Measurements from ENCODE around the gene SUOX.
"Not testable (repeated sequence)": the region's sequence is repeated elsewhere in the genome, so short reads cannot be mapped to it uniquely, and the experiment has no call there.

The SUOX gene

DNA sequence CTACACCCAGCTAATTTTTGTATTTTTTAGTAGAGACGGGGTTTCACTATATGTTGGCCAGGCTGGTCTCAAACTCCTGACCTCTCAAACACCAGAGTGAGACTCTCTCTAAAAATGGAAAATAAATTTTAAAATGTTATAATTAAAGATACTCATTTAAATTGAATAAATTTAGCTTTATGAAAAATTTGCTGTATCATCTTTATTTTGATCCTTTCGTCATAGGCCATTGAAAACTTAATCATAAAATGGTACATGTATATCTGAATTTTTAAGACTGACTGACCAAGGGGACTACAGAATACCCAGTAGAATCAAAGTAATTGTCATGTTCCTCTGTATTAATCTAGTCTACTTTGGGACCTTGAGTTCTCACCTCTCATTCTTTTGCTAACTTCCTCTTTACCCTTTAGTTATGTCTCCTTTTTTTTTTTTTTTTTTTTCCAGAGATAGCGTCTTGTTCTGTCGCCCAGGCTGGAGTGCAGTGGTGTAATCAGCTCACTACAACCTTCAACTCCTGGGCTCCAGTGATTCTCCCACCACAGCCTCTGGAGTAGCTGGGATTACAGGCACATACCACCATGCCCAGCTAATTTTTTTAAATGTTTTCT is 13.7 kb upstream of the SUOX start:
- no peak for DNase-seq (ENCODE audit: low read depth)

DNA sequence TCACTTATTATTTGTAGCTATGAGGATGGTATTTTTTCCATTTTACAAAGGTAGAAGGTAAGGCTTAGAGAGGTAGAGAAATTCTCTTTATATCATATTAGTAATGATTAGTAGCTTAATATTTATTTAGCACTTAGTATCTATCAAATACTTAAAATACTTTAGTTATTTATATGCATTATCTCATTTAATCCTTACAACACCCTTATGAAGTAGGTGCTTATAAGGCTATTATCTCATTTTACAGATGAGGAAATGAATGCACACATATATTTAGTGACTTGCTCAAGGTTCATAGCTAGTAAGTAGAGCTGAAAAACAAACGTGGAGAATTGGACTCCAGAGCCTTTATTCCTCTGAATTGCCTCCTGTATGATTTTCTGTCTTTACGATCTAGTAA is 12.2 kb upstream of the SUOX start:
- no peak for DNase-seq (ENCODE audit: low read depth)

DNA sequence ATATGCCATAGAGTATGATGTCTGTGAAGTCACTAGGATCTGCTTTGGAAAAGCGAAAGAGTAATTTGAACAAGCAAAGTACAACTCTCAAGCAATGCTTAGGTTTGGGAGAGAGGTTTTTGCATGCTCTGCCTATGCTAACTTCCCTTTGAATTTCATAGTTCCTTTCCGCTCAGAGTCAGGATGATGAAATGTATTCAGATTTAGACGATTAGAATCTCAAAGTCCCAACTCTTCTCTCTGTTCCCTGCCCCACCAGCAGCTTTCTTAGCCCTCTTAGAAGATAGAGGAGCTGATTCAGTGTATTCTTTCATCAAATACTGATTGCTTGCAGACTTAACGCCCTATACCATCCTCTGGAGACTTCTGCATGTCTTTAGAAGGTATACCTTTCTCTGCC is 11.7 kb upstream of the SUOX start:
- DNase-seq (ENCODE audit: low read depth), result no peak

DNA sequence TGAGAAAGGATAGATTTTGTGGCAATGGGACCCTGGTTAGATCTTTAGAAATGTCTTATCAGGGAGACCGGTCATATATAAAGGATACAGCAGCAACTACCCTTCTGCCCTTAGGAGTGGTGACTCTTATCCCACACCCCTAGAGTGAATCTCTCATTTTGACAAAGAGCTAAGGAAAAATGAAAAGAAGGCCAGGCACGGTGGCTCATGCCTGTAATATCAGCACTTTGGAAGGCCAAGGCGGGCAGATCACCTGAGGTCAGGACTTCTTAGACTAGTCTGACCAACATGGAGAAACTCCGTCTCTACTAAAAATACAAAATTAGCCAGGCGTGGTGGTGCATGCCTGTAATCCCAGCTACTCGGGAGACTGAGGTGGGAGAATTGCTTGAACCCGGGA is 11.1 kb upstream of the SUOX start:
- not testable (repeated sequence) for DNase-seq (ENCODE audit: low read depth)

DNA sequence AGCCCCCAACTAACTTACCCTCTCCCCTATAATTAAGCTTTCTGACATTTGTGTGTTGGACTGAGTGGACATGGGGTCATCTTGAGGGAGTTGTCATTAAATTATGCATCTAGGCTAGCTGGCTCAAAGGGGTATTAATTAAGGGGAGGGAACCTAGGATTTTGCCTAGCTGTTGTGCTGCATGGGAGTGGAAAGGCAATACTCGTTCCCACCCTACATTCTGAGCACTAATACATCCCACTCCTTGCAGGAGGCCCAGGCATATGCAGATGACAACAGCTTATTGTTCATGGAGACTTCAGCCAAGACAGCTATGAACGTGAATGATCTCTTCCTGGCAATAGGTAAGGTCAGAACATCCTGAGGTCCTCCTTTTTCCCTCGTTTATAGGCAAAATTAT is 6.0 kb upstream of the SUOX start:
- DNase-seq (ENCODE audit: low read depth), result no peak

DNA sequence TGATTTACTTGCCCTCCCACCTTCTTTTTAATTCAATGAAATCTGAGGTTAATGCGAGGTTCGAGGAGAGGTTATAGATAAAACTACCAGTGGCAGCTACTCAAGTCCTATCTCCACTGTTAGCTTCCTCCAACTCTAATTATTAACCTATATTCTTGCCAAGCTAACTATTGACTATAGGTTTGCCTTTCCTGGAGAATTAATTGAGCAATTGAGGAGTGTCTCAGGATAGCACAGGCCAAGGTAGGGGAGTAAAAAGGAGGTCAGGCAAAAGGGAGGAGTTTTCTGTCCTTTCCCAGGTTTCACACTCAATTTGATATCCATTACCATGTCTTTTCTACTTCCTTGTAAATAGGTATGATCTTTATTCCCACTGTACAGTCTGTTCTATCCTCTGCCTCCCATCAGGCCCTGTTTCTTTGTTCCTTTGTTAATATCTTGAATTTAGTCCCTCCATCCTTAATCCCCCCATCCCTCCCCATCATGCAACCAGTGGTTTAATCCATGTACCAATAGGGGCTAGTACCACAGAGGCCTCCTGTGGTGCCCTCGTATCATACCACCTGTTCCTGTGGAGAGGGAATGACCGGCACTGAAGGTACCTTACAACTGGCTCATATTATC is 3.7 kb upstream of the SUOX start:
- DNase-seq (ENCODE audit: low read depth), result no peak

DNA sequence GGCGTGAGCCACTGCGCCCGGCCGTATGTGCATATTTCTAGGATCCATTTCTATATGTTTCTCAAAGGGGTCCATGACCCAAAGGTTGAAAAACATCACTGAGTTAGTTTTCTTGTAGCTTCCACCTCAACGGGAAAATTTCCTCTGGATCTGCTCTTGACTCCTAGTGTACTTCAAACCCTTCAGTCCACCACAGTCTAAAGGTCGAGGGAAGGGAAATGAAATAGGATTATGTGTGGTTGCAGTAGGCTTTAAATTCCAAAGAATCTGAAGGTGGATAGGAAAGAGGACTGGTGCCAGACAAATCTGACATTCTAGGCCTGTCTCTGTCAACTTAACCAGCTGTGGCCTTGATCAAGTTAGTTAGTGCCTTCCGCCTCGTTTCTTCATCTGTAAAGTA is 1.7 kb upstream of the SUOX start:
- no peak for DNase-seq (ENCODE audit: low read depth)

DNA sequence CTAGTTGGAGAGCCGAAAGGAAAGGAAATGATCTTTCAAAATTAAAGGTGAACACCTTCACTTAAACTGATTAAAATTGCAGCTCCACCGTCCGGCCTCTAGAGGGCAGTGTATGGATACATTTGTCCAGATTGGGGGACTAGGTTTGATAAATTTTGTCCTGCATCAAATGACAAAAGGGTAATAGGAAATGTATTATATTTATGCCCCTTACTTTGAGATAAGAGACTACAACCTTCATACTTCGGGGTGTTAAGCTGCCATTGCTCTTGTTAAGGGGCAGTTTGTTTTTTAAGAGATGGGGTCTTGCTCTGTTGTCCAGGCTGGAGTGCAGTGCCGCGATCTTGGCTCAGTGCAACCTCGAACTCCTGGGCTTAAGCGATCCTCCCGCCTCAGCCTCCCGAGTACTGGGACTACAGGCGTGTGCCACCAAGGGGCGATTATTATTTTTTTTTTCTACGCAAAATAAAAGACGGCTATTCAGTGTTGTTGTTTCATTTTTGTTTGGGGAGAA is 818 bp upstream of the SUOX start:
- peak; percentile 50 for DNase-seq (ENCODE audit: low read depth)

DNA sequence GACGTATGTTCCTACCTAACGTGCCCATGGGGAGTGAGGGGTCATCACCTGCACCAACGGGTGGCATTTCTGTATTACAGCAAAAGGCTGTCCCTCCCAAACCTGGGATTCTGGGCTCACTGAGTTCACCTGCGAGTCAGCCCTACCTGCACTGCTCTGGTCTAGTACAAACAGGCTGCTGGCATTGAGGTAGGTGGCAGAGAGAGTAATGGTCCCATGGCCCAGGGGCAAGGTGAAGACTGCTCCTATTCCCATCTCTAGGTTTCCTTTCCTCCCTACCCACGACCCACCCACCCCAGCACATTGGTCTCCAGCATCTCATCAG is 421 bp downstream of the SUOX start:
- DNase-seq (ENCODE audit: low read depth), result no peak

DNA sequence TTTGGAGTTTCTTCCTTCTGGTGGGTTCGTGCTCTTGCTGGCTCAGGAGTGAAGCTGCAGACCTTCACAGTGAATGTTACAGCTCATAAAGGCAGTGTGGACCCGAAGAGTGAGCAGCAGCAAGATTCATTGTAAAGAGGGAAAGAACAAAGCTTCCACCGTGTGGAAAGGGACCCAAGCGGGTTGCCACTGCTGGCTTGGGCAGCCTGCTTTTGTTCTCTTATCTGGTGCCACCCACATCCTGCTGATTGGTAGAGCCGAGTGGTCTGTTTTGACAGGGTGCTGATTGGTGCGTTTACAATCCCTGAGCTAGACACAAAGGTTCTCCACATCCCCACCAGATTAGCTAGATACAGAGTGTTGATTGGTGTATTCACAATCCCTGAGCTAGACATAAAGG is 2.4 kb downstream of the SUOX start:
- not testable (repeated sequence) for DNase-seq (ENCODE audit: low read depth)

DNA sequence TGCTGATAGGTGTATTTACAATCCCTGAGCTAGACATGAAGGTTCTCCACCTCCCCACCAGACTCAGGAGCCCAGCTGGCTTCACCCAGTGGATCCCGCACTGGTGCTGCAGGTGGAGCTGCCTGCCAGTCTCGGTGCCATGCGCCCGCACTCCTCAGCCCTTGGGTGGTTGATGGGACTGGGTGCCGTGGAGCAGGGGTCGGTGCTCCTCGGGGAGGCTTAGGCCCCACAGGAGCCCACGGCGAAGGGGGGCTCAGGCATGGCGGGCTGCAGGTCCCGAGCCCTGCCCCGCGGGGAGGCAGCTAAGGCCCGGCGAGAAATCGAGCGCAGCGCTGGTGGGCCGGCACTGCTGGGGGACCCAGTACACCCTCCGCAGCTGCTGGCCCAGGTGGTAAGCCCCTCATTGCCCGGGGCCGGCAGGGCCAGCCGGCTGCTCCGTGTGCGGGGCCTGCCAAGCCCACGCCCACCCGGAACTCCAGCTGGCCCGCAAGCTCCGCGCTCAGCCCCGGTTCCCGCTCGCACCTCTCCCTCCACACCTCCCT is 3.0 kb downstream of the SUOX start:
- DNase-seq (ENCODE audit: low read depth), result not testable (repeated sequence)

DNA sequence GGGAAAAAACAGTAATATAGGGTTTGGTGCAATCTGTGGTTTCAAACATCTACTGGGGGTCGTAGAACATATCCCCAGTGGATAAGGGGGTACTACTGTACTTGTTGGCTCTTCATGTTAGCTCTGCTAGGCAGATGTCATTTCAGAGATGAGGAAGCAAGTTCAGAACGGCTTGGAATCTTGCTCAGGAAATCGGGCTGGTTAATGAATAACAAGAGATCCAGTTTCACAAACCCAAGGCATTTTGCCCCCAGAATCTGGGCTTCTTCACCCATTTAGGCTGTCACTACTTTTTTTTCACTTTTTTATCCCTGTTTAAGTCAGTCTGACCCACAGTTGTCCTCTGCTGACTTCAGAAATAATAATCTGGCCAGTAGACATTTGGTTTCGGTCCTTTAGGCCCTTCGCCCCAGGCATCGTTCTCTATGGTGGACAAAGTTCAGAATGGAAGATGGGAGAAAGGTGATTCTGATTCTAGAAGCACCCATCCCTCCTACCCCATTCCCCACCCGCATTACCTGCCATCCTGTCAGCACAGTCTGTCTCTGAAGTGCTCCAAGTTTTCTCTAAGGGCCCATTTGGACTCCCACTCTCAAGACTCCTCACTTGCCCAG is 4.5 kb downstream of the SUOX start:
- DNase-seq (ENCODE audit: low read depth), result no peak

DNA sequence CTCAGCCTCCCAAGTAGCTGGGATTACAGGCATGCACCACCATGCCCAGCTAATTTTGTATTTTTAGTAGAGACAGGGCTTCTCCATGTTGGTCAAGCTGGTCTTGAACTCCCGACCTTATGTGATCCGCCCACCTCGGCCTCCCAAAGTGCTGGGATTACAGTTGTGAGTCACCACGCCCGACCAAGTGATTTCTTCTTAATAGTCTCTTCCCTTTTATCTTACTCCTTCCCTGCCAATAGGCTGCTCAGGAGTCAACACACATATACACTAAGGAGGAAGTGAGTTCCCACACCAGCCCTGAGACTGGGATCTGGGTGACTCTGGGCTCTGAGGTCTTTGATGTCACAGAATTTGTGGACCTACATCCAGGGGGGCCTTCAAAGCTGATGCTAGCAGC is 6.3 kb downstream of the SUOX start:
- DNase-seq (ENCODE audit: low read depth), result not testable (repeated sequence)

DNA sequence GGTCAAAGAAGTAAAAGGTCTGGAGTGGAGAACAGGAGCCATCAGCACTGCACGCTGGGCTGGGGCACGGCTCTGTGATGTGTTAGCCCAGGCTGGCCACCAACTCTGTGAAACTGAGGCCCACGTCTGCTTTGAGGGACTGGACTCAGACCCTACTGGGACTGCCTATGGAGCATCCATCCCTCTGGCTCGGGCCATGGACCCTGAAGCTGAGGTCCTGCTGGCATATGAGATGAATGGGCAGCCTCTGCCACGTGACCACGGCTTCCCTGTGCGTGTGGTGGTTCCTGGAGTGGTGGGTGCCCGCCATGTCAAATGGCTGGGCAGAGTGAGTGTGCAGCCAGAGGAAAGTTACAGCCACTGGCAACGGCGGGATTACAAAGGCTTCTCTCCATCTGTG is 7.1 kb downstream of the SUOX start:
- DNase-seq (ENCODE audit: low read depth), result no peak

DNA sequence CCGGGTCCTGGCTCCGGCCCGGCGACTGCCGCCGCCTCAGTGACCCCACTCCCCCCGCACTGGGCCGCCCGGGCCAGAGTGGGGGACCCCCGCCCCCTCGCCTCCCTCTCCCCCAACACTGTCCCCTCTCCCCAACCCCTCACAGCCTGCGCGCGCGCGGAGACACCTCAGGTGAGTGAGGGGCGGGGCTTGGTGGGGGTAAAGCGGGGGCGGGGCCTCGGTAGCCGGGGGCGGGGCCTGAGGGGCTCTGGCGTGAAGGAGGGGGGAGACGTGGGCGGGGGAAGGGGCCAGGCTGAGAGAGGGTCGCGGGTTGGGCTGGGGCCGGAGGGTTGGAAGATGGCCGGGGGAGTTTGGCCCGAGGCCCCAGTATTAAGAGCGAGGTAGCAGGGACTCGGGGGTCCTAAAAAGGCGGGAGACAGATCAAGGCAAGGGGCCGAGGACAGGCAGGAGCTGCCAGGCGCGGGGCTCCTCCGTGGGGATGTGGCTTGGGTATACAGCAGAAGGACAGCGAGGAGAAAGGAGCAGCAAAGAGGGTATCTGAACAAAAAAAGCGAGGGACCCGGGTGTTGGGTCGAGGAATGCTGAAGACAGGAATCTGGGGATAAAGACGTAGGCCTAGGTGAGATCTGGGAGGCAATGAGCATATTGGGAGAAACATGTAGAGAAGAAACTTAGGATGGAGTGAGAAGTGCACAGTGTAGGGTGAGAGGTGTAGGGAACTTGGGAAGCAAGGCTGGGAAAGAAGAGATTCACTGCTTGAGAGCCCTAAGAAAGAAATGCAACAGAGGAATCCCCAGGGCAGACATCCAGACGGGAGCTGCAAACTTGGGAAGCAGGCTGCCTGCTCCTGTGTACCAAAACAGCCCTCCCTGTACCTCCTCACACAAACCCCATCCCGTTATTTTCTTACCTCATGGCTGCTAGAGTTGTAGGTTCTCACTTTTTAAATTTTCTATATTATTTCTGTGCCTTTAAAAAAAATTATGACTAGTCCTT is 10.8 kb downstream of the SUOX start:
- peak; percentile 56 for DNase-seq (ENCODE audit: low read depth)

DNA sequence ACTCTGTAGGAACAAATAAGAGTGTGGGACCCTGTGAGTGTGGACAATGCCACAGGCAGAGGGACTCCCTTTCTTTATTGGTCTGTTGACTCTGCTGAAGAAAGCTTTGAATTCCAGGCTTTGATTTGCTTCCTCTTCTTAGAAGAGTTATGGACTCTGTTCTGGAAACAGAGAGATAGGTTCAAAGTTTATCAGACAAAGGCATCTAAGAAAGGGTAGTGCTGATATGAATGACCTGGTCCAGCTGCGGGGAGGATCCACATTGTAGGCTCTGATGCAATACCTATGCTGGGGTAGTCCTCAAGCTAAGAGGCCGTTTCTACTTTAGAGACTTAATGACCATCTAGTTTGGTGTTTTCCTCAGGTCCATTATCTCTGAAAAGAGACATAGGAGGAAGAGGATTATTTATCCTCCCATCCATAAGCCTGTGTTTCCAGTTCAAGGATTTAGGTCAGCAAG is 13.1 kb downstream of the SUOX start:
- no peak for DNase-seq (ENCODE audit: low read depth)

DNA sequence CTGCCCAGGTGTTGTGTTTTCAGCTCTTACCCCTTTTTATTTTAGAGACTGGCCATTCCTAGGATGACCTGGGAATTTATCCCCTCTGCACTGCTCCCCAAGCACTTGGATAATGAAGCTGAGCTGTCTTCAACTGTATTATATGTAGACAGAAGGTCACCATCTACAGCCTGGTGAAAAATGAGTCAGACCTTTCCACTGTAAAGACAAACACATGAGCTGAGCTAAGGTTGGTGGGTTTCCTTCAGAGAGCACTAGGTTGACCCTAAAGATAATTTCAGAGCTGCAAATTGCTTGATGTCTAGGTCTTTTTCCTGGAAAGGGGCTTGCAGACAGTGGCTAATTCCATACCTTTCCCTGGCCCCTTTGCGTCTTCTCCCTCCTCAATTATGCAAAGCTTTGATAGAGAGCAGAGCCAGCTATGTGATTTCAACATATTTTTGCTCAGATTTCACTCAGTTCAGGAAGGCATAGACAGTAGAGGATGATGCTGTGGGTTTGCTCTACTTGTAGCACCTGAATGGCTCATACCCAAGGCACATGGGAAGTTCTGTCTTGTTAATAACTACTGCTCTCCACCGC is 14.5 kb downstream of the SUOX start:
- no peak for DNase-seq (ENCODE audit: low read depth)

DNA sequence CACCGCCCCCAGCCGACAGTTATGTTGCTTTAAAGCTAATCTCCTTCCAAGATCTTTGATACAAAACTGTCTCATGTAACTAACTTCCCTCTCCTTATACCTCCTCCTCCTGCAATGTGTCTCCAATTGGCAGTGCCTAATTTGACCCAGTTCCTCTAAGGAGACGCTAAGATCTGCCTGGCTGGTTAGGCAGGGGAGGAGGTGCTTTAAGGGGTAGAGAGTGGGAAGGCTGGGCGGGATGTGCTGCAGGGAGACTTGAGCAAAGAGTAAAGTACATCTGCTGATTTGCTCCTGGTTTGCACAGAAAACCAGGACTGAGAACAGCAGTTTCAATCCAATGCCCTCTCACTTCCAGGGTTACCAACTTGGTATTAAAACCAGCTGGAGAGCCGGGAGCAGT is 16.4 kb downstream of the SUOX start:
- DNase-seq (ENCODE audit: low read depth), result no peak

DNA sequence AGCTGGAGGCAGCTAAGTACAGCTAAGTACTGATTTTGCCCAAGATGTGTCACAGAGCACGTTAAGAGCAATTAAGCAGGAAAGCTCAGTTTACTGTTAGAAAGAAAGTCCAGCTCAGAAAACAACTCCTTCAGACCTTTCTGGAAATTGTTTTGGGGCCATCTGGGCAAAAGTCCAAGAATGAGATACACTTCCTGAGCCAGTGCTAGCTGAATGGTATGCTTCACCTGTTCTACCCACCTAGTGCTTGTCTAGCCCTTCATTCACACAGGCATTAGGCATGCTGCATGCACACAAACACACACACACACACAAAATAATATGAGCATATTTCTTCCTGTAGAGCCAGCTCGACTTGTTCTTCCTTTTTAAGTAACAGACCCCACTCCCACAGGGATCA is 17.1 kb downstream of the SUOX start:
- no peak for DNase-seq (ENCODE audit: low read depth)

DNA sequence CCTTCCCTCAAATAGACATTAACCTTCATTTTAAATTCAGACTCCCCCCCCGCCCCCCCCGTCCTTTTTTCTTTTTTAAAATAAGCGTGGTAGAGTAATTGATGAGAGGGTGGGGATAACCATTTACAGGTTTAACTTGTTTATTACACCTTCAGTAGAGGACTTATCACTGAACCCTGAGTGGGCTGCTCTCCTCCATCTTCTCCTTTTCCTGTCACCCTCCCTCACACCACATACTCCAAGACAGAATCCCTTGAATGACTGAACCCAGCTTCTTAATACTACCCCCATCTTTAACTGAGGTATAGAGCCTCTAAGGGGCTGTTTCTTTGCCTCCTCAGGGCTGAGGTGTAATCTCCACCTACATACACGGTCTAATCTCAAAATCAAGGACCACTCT is 20.1 kb downstream of the SUOX start:
- DNase-seq (ENCODE audit: low read depth), result no peak

DNA sequence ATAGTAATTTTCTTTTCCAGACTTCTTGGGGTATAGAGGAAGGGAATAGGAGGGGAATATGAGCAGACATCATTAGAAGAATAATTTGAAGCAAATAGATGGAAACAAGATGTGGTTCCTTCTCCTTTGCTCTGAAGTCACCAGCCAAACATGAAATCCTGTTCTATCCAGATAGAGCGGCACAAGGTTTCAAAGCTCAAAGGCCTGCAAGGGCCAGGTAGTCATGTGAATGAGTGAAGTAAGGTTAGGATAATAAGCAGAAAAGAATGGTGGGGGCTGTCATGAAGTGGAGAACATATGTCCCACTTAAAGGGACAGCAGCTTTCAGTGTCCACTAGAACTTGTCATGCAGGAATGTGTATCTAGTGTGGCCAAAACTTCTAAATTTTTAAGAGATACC is 21.3 kb downstream of the SUOX start:
- DNase-seq (ENCODE audit: low read depth), result no peak
